HS-5 (cell line): Measurements from ENCODE around the gene NKX3-2.
"Not testable (repeated sequence)": the region's sequence is repeated elsewhere in the genome, so short reads cannot be mapped to it uniquely, and the experiment has no call there.

Source experiments
- DNase-seq: peaks from one replicate; pipeline ENCODE4 v3.0.0-alpha.2; 2012; ENCODE audit warnings: low read depth

The NKX3-2 gene

GRCh38 chr4:13543839-13544605 lies at the start of gene NKX3-2:
TSS of gene NKX3-2 (minus strand) at chr4:13544508. CDS start at chr4:13544414, 94 bp downstream.
- DNase-seq = no peak

- DNase-seq = no peak
Observed at GRCh38 chr4:13592220-13592619, 47.9 kb upstream of the NKX3-2 start.

GRCh38 chr4:13590766-13591165 lies 46.5 kb upstream of the NKX3-2 start:
- DNase-seq = no peak

- no peak for DNase-seq
Observed at GRCh38 chr4:13588954-13589353, 44.6 kb upstream of the NKX3-2 start.

- no peak for DNase-seq
Observed at GRCh38 chr4:13584481-13584880, 40.2 kb upstream of the NKX3-2 start.

- DNase-seq = no peak
Observed at GRCh38 chr4:13580036-13580435, 35.7 kb upstream of the NKX3-2 start.

GRCh38 chr4:13577660-13578059 lies 33.4 kb upstream of the NKX3-2 start:
- no peak for DNase-seq

GRCh38 chr4:13570916-13571315 lies 26.6 kb upstream of the NKX3-2 start:
- DNase-seq = no peak

- no peak for DNase-seq
Observed at GRCh38 chr4:13567125-13567524, 22.8 kb upstream of the NKX3-2 start.

- no peak for DNase-seq
Observed at GRCh38 chr4:13562876-13563275, 18.6 kb upstream of the NKX3-2 start.

GRCh38 chr4:13561673-13562072 lies 17.4 kb upstream of the NKX3-2 start:
- DNase-seq = no peak

GRCh38 chr4:13560111-13560510 lies 15.8 kb upstream of the NKX3-2 start:
- DNase-seq = not testable (repeated sequence)

GRCh38 chr4:13559413-13559812 lies 15.1 kb upstream of the NKX3-2 start:
- DNase-seq = peak; percentile 78

GRCh38 chr4:13558881-13559280 lies 14.6 kb upstream of the NKX3-2 start:
- no peak for DNase-seq

GRCh38 chr4:13555325-13555724 lies 11.0 kb upstream of the NKX3-2 start:
- no peak for DNase-seq

GRCh38 chr4:13553081-13553480 lies 8.8 kb upstream of the NKX3-2 start:
- DNase-seq = no peak

GRCh38 chr4:13548984-13549546 lies 4.8 kb upstream of the NKX3-2 start:
- peak; percentile 50 for DNase-seq

- DNase-seq = no peak
Observed at GRCh38 chr4:13548059-13548983, 4.0 kb upstream of the NKX3-2 start.

- no peak for DNase-seq
Observed at GRCh38 chr4:13547485-13548041, 3.3 kb upstream of the NKX3-2 start.

- DNase-seq = no peak
Observed at GRCh38 chr4:13546941-13547484, 2.7 kb upstream of the NKX3-2 start.

GRCh38 chr4:13546142-13546940 lies 2.0 kb upstream of the NKX3-2 start:
- no peak for DNase-seq
